ENCODE data around the gene ZNF10. TPM values are rescaled to one million over a fixed set of nuclear protein-coding genes. Genes with fewer than 3 reads are reported as not detected.

ZNF10 gene
- total and polyA plus RNA-seq, 2 of the 8 experiments (the other 6 are each of a cell fraction or from before 2014, with no cell fraction given), result 5.2 to 11.9 TPM

DNA sequence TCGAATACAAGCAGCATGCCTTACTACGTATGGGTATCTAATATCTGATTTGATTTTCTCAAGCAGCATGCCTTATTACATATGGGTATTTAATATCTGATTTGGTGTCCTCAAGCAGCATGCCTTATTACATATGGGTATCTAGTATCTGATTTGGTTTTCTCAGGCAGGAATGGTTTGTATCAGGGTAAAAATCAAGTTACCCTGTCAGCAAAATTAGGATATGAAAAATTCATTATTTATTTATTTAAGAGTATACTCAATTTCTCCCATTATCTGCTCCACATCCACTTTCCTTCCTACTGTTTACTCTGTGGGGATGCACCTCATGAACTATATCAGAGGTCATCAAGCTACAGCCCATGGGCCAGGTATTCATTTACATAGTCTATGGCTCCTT, 22.3 kb upstream of the ZNF10 start:
- Histone ChIP-seq H2BK15ac (ENCODE audit: low read length) (no peak overlapping the region), H3K18ac (ENCODE audit: extremely low read depth, low read length) (no peak overlapping the region), H3K36me3 (ENCODE audit: control insufficient read depth in 2 of 4, insufficient read depth in 4 of 4, low read length in 3 of 4) (peaks cover 5 to 66% (median 33%) of the 10 kb centered on the region in 4 experiments; a peak in 7 of 8 replicates), H4K91ac (replicated peaks; ENCODE audit: insufficient read length, low read length) (no peak overlapping the region), H4K5ac (ENCODE audit: insufficient read length, low read depth, low read length) (no peak overlapping the region), H2BK5ac (ENCODE audit: low read depth, low read length) (no peak overlapping the region), H4K8ac (ENCODE audit: extremely low read depth, insufficient read depth, low read length) (no peak overlapping the region), H3K23me2 (ENCODE audit: low read depth, low read length) (no peaks in the 10 kb centered on the region), H3K27me3 (replicated peaks in 1 of 4; ENCODE audit: control insufficient read depth in 3 of 4, extremely low read depth in 1 of 4, insufficient read depth in 3 of 4, low read length in 3 of 4) (no peaks in the 10 kb centered on the region), H3K4me3 (ENCODE audit: extremely low read depth in 1 of 4, insufficient read depth in 2 of 4, low read depth in 3 of 4, low read length in 4 of 4) (no peak overlapping the region), H2BK20ac (ENCODE audit: low read length) (no peak overlapping the region), H3K79me2 (ENCODE audit: control insufficient read depth in 1 of 2, insufficient read depth in 2 of 2, low read length in 2 of 2) (no peaks in the 10 kb centered on the region), H2AFZ (ENCODE audit: low read length) (no peak overlapping the region), H3K9ac (replicated peaks in 1 of 4; ENCODE audit: extremely low read depth in 1 of 4, low read depth in 3 of 4, low read length in 3 of 4) (no peak overlapping the region), H3K9me3 (ENCODE audit: insufficient read depth in 2 of 2, low read depth in 1 of 2, low read length in 1 of 2) (peaks cover 72 to 88% of the 10 kb centered on the region in 2 experiments), H3K27ac (ENCODE audit: low read depth, low read length) (no peak overlapping the region), H3K4ac (replicated peaks; ENCODE audit: insufficient read length, low read depth, low read length) (no peak overlapping the region), H3K23ac (ENCODE audit: insufficient read length) (no peak overlapping the region), H3K56ac (replicated peaks; ENCODE audit: insufficient read length, low read depth, low read length) (no peak overlapping the region), H4K20me1 (replicated peaks in 1 of 2; ENCODE audit: control insufficient read depth in 1 of 2, insufficient read depth in 2 of 2, low read length in 2 of 2) (no peaks in the 10 kb centered on the region), H3K79me1 (ENCODE audit: low read depth, low read length) (no peaks in the 10 kb centered on the region), H2AK5ac (ENCODE audit: low read depth, low read length) (no peak overlapping the region), H2BK12ac (ENCODE audit: low read depth, low read length) (no peak overlapping the region), H3K4me1 (replicated peaks in 1 of 4; ENCODE audit: control insufficient read depth in 3 of 4, insufficient read depth in 4 of 4, low read length in 3 of 4) (no peaks in the 10 kb centered on the region), H3K14ac (ENCODE audit: insufficient read length) (no peak overlapping the region), H3K4me2 (ENCODE audit: insufficient read depth in 1 of 2, low read depth in 2 of 2, low read length in 2 of 2) (no peak overlapping the region), H2BK120ac (replicated peaks; ENCODE audit: low read depth, low read length) (no peak overlapping the region)
- CTCF ChIA-PET (ENCODE audit: partially characterized antibody), result no interaction called here
- FAIRE-seq, result no peak
- TF ChIP-seq SIRT6 (IDR thresholded peaks at IDR 0.05; ENCODE audit: low read length), result no peak
- TF ChIP-seq, protein P1, sequence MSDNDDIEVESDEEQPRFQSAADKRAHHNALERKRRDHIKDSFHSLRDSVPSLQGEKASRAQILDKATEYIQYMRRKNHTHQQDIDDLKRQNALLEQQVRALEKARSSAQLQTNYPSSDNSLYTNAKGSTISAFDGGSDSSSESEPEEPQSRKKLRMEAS (IDR thresholded peaks at IDR 0.05), result no peak
- TF ChIP-seq JUND (IDR thresholded peaks at IDR 0.05; ENCODE audit: low read length), result no peak
- TF ChIP-seq EZH2 (IDR thresholded peaks at IDR 0.05; ENCODE audit: low read depth, low read length, severe bottlenecking), result no peak
- TF ChIP-seq ASH2L (IDR thresholded peaks at IDR 0.05; ENCODE audit: low read length), result no peak
- no peak for TF ChIP-seq RFX5 (IDR thresholded peaks at IDR 0.05; ENCODE audit: borderline replicate concordance, low read depth, low read length)
- TF ChIP-seq, protein P2, sequence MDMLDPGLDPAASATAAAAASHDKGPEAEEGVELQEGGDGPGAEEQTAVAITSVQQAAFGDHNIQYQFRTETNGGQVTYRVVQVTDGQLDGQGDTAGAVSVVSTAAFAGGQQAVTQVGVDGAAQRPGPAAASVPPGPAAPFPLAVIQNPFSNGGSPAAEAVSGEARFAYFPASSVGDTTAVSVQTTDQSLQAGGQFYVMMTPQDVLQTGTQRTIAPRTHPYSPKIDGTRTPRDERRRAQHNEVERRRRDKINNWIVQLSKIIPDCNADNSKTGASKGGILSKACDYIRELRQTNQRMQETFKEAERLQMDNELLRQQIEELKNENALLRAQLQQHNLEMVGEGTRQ (IDR thresholded peaks at IDR 0.05; ENCODE audit: low read length), result no peak
- no peak for TF ChIP-seq TEAD4 (IDR thresholded peaks at IDR 0.05; ENCODE audit: low read depth, low read length)
- TF ChIP-seq BRCA1 (IDR thresholded peaks at IDR 0.05; ENCODE audit: low read depth, low read length), result no peak
- no peak for TF ChIP-seq RNF2 (IDR thresholded peaks at IDR 0.05; ENCODE audit: borderline replicate concordance, low read depth, low read length, missing control alignments, poor library complexity, severe bottlenecking)
- no peak for TF ChIP-seq HDAC2 (IDR thresholded peaks at IDR 0.05; ENCODE audit: borderline replicate concordance in 1 of 2, low read depth in 2 of 2, low read length in 2 of 2)
- no peak for TF ChIP-seq YY1 (IDR thresholded peaks at IDR 0.05; ENCODE audit: low read depth, low read length)
- no peak for TF ChIP-seq NRF1 (IDR thresholded peaks at IDR 0.05; ENCODE audit: low read depth, low read length)
- no peak for TF ChIP-seq BACH1 (IDR thresholded peaks at IDR 0.05; ENCODE audit: low read length)
- POLR2A ChIA-PET (ENCODE audit: partially characterized antibody), result no interaction called here
- DNase-seq (ENCODE audit: low read depth in 1 of 2, low spot score in 2 of 2), result no peak
- WGBS, 2 experiments (ENCODE audit: extremely low coverage in 1 of 2, insufficient coverage in 1 of 2, insufficient read length in 1 of 2, insufficient replicate concordance in 2 of 2, low coverage in 1 of 2, low lambda C conversion rate in 2 of 2, missing lambda C conversion rate in 1 of 2), result 90% methylated on average over 2 of the region's 2 CpGs; no CpG with 5 or more reads in 1 of the 2 experiments

Data from H1 (cell line).